ENCODE measurements around the gene MEPE.
"Not testable (repeated sequence)": the region's sequence is repeated elsewhere in the genome, so short reads cannot be mapped to it uniquely, and the experiment has no call there.

MEPE gene

GRCh38 chr4:87890753-87891152, 58.0 kb downstream of the MEPE start:
- DNase-seq, result not testable (repeated sequence)

- no peak for DNase-seq
These were observed 63.3 kb downstream of the MEPE start for GRCh38 chr4:87895964-87896621.
